ENCODE measurements around the gene CCDC102A. TPM values are rescaled to one million over a fixed set of nuclear protein-coding genes. Genes with fewer than 3 reads are reported as not detected.

The CCDC102A gene
- total RNA-seq, 1 donor from 2014 or later = 15.5 TPM

DNA sequence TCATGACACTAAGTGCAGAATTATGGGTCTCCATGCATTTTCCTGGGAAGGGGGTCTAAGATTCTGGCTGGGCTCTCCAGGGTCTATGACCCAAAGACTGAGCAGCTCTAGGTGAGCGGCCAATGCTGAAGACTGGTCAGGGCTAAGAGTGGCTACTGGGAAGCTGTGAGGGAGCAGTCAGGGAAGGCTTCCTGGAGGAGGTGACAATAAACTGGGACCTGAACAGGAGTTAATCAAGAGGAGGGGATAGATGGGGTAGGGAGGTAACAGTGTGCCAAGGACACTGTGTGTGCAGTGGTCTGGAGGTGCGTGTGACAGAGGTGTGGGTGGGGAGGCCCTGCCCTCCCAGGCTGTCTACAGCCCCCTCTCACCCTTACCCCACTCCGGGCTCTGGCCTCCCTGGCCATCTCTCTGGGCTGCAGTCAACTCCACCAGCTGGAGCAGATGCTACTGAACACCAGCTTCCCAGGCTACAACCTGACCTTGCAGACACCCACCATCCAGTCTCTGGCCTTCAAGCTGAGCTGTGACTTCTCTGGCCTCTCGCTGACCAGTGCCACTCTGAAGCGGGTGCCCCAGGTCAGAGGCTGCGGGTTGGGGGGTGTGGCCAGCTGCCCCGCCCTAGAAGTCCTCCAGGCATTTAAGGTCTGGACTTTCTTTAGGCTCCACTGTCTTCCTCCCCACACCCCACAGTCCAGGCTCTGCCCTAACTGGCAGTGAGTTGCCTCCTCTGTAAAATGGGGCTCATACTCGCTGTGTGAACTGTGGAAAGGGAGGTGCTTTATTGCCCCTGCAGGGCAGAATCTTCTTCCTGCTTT, 26.5 kb upstream of the CCDC102A start:
- peaks cover 15% of the 10 kb centered on the region for H3K4me1 Mint-ChIP-seq
- intact Hi-C loops (cut with micrococcal nuclease) = no loop called here
- H3K27ac Mint-ChIP-seq = no peak overlapping the region
- H3K27me3 Mint-ChIP-seq = no peaks in the 10 kb centered on the region
- no peak overlapping the region for H3K4me3 Mint-ChIP-seq
- POLR2A ChIA-PET = interaction anchor here (0.6 to 1.6 kb wide), 2 partner anchors 26 to 967 kb away, joined by 4 to 8 read pairs; no protein-coding TSS in a partner anchor
- no peak for DNase-seq
- TF ChIP-seq, protein P1, sequence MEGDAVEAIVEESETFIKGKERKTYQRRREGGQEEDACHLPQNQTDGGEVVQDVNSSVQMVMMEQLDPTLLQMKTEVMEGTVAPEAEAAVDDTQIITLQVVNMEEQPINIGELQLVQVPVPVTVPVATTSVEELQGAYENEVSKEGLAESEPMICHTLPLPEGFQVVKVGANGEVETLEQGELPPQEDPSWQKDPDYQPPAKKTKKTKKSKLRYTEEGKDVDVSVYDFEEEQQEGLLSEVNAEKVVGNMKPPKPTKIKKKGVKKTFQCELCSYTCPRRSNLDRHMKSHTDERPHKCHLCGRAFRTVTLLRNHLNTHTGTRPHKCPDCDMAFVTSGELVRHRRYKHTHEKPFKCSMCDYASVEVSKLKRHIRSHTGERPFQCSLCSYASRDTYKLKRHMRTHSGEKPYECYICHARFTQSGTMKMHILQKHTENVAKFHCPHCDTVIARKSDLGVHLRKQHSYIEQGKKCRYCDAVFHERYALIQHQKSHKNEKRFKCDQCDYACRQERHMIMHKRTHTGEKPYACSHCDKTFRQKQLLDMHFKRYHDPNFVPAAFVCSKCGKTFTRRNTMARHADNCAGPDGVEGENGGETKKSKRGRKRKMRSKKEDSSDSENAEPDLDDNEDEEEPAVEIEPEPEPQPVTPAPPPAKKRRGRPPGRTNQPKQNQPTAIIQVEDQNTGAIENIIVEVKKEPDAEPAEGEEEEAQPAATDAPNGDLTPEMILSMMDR (IDR thresholded peaks at IDR 0.05) = no peak
- H3K36me3 Mint-ChIP-seq (ENCODE audit: low read depth) = peaks cover 82% of the 10 kb centered on the region
- CTCF ChIA-PET = no interaction called here
- H3K9me3 Mint-ChIP-seq = peaks cover 12% of the 10 kb centered on the region
- no peak for ATAC-seq (ENCODE audit: low read depth)

DNA sequence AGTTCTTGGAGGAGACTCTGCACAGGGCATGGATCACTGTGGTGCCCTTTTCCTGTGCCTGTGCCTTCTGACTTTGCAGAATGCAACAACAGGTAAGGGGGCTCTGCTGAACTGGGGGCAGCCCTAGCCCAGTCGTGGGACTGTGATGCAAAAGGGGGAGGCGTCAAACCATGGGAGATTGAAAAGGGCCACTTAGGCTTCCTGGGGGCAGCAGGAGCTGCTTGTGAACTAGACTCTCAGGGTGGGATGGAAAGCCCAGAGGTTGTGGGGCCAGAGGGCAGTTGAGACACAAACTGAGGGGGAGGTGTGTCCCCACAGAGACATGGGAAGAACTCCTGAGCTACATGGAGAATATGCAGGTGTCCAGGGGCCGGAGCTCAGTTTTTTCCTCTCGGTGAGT, 25.7 kb upstream of the CCDC102A start:
- no peak for DNase-seq
- Mint-ChIP-seq H3K4me1 (peaks cover 22% of the 10 kb centered on the region), H3K9me3 (peaks cover 12% of the 10 kb centered on the region), H3K36me3 (ENCODE audit: low read depth) (peaks cover 77% of the 10 kb centered on the region), H3K27ac (no peak overlapping the region), H3K27me3 (no peaks in the 10 kb centered on the region), H3K4me3 (no peak overlapping the region)
- POLR2A ChIA-PET = interaction anchor here (1.6 kb wide), 1 partner anchor 25 kb away, joined by 4 read pairs; no protein-coding TSS in a partner anchor
- intact Hi-C loops (cut with micrococcal nuclease) = no loop called here
- no peak for ATAC-seq (ENCODE audit: low read depth)
- TF ChIP-seq, protein P1 (IDR thresholded peaks at IDR 0.05) = no peak
- CTCF ChIA-PET = no interaction called here

DNA sequence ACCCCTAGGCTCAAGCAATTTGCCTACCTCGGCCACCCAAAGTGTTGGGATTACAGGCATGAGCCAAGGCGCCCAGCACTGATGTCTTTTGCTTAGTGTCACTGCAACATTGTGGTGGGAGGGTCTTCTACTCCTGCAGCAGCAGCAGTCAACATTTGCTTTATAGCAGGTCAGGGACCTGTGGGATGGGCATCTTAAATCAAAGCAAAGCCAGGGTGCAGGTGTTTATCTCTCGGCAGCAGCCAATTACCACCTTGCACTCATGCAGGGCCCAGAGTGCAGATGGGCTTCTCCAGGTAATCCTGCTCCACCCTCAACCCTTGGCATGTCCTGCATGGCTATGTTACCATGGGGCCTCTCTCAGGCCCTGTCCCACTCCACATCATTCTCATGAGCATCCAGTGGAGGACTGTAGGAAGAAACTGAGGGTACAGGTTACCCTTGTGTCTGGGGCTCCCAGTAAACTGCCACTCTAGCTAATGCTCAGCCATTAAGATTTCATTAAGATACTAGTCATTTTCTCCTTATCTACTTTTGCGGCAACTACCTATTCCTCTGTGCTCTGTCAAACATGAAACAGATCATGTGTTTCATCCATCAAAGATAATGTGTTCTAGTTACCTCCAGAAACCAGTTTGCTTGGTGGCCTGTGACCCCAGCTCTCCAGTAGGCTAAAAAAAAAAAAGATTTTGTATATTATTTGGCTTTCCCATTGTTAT, 22.9 kb upstream of the CCDC102A start:
- TF ChIP-seq, protein P1 (IDR thresholded peaks at IDR 0.05) = no peak
- ChIA-PET CTCF (interaction anchor here (0.9 kb wide), 1 partner anchor 39 kb away, joined by 3 read pairs; no protein-coding TSS in a partner anchor), POLR2A (interaction anchor here (1.4 kb wide), 1 partner anchor 17 kb away, joined by 4 read pairs; the partner anchor contains the start of gene ADGRG5)
- DNase-seq (no peak), ATAC-seq (ENCODE audit: low read depth) (no peak)
- Mint-ChIP-seq H3K36me3 (ENCODE audit: low read depth) (peaks cover 66% of the 10 kb centered on the region), H3K4me1 (peaks cover 43% of the 10 kb centered on the region), H3K27me3 (no peaks in the 10 kb centered on the region), H3K9me3 (peaks cover 16% of the 10 kb centered on the region), H3K4me3 (no peak overlapping the region), H3K27ac (no peak overlapping the region)
- intact Hi-C loops (cut with micrococcal nuclease) = loop anchor here (5.0 kb wide), 1 partner anchor 37 kb away; no protein-coding TSS in a partner anchor

DNA sequence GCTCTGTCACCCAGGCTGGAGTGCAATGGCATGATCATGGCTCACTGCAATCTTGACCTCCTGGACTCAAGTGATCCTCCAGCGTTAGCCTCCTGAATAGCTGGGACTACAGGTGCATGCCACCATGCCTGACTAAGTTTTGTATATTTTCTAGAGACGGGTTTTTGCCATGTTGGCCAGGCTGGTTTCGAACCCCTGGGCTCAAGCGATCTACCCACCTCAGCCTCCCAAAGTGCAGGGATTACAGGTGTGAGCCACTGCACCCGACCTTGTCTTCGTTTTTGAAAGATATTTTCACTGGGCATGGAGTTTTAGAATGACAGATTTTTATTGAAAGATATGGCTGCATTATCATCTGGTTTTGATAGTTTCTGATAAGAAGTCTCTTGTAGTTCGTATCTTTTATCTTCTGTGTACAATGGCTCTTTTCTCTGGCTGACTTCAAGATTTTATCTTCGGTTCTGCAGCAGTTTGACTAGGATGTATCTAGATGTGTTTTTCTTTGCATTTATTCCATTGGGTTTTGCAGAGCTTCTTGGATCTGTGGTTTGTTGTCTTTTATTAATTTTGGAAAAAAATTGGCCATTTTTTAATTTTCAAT, 20.7 kb upstream of the CCDC102A start:
- DNase-seq = no peak

More for the DNA sequence above, 20.7 kb upstream of the CCDC102A start:
- Mint-ChIP-seq H3K27me3 (no peaks in the 10 kb centered on the region), H3K4me3 (no peak overlapping the region), H3K27ac (no peak overlapping the region), H3K4me1 (peaks cover 64% of the 10 kb centered on the region), H3K9me3 (peaks cover 16% of the 10 kb centered on the region), H3K36me3 (ENCODE audit: low read depth) (peaks cover 64% of the 10 kb centered on the region)
- ATAC-seq (ENCODE audit: low read depth) = no peak
- CTCF ChIA-PET = interaction anchor here (1.3 to 1.9 kb wide), 2 partner anchors 19 to 37 kb away, joined by 4 to 6 read pairs; no protein-coding TSS in a partner anchor
- intact Hi-C loops (cut with micrococcal nuclease) = loop anchor here (1.0 to 5.0 kb wide), 3 partner anchors 13 to 35 kb away; partner anchors contain the start of gene CCDC102A
- POLR2A ChIA-PET = no interaction called here
- TF ChIP-seq, protein P1 (IDR thresholded peaks at IDR 0.05) = no peak
